GM19025 (cell line): Measurements from ENCODE around the gene PTPRQ.

Experiments
- ATAC-seq: cut with Tn5 transposase; IDR thresholded peaks from one replicate; pipeline ENCODE4 v1.9.1; 2021; ENCODE audit warnings: mild to moderate bottlenecking, low read depth, moderate library complexity; ENCODE audit not compliant: unreplicated experiment

PTPRQ gene

DNA sequence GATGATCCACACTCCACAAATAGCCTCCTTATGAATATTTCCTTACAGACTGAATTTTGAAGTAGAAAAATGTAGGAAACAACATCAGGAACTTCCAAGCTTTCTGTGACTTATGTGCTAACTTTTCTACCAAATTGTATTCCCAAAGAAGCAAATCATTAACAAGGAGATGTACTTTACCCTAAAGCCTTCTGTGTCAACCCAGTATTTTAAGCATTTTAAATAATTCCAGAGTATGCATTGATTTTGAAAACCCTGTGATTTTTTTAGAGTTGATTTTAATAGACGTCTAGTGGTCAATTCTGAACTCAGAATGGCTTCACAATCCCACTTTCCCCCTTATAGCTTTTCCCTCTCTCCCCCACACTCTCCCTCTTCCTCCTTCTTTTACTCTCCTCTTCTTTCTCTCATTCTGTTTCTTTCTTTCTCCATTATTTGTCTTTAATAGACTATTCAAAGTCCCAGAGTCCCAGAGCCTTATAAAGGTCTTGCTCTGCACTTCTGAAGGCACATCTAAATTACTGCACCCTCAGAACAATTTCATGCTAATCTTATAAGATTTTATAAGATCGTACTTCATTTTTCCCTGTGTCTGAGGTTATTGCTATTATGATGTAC is 253.3 kb downstream of the PTPRQ start:
- ATAC-seq: no peak

DNA sequence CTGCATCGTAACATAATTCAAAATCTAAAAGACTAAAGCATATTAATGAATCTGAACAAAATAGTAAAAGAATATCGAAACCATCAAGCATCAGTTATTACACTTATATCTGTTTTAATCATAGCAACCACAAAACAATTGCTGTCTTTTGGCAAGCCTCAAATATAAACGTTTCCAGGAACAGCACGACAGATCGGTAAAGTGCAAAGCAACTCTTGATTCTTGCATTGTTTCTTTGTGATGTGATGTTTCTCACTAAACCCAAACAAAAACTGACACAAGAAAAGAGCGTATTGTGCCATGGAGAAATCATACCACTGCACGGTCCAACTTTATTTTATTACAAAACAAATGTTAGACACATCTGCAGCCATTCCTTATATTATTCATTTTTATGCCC is 254.2 kb downstream of the PTPRQ start:
- ATAC-seq: no peak

DNA sequence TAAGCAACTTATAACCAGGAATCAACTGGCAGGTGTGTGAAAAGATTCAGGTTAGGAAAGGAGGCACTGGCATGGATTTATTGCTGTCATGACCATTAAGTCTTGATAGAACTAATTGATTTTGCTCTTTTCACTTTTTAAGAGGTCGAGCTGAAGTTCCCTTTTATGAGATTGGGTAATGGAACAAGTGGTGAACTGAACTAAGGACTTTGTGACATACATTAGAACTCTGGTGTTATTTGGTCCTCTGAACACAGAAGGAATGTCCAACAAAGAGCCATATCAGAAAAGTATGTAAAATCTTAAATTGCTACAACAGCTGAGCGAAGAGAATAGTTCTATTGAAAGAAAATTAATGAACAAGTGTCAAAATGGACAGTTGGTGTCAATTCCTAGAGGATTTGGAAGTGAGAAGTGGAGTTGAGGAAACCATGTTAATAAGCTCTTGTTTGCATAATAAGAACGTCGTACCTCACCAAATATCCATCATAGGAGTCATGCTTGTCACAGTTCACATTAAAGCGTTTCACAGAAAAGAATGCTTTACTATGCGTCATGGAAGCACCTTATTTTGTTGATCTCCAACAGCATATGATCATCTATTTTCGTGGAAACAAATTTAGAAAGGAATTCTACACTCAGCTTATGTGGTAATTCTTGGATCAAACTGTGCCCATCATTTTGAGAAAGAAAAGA is 255.0 kb downstream of the PTPRQ start:
- ATAC-seq: no peak

DNA sequence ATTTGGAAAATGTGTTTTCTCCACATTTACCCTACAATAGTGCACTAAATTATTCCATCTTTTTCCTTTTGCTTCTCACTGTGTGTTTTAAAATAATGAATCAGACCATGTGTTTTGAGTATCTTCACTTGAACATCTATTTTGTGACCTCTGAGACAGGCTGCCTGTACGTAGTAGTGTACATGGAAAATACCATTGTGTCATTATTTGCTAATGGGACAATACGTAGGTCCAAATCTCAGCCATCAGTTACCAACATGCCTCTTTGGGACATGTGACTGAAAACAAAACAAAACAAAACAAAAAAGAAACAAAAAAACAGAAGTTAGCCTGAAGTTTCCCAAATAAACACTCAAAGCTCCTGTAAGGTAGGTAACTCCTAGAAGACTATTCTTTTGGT is 256.3 kb downstream of the PTPRQ start:
- ATAC-seq: no peak

DNA sequence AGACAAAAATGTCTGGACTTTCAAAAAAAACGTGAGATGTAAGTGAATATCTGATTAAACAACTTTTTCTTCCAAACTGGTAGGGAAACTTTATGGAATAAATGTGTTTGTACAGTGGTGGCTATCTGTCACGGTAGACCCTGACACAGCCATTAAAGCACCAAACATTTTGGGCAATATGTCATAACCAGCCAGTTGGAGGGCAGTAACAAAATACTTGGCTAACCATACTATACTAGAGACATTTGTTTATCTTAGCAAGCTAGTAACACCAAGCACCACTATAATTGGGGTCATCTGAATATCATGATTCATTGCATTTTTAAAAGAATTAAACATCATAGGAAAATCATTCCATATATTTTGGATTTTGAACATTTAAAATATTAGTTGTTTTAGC is 257.4 kb downstream of the PTPRQ start:
- no peak for ATAC-seq

DNA sequence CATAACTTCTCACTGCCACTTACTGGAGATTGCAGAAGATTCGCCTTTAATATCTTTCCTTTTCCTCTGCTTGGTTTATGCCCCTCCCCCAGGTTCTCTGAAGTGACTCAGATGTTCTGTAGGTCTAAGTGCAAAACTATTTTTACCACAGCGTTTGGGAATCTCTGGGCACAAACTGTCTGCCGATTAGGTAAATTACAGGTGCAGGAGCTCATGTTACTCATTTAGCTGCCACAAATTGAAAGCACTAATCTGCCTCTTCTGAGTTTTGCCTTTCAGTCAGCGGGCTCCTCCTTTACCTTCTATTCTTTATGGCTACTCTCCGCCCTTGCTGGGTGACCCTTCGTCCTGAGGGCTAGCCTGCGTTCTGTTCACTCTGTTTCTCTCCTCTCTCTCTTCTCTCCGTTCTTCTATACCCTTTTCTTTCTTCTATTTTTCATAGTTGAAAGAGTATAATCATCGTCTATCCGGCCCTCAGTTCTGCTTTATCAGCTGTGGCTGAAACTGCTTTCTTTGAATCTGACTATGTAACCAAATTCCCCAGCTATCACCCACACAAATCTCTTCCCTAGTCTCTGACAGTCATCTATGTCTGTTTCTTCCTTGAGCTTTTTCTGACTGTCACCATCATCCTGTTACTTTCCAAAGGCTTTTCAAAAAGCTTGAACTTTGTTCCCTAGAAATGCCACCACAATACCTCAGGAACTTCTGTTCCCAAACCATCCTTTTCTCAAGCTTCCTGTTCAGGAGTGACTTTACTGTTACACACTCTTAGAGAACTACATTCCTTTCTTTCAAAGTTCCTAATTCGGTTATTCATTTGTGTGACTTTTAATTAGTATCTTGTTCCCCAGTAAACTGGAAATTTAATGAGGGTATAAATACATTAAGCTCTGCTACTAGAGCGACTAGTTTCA is 259.1 kb downstream of the PTPRQ start:
- peak; percentile 81 for ATAC-seq

DNA sequence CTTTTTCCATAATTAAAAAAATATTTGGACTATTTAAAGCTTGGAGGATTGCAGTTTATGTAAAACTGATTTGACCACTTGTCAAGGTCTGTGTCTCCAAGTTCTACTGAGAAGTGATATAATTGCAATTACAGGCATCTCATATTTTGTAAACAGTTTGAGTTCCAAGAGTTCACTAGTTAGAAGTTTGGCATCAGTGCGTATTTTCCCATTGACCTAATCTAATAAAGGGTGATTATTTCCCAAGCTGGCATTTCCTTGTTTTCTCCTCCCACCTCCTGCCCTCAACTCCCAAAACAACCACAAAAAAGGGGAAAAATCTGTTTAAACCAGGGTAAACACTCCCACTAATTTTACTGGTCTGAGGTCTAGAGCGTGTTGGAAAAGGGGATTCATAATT is 260.4 kb downstream of the PTPRQ start:
- no peak for ATAC-seq

DNA sequence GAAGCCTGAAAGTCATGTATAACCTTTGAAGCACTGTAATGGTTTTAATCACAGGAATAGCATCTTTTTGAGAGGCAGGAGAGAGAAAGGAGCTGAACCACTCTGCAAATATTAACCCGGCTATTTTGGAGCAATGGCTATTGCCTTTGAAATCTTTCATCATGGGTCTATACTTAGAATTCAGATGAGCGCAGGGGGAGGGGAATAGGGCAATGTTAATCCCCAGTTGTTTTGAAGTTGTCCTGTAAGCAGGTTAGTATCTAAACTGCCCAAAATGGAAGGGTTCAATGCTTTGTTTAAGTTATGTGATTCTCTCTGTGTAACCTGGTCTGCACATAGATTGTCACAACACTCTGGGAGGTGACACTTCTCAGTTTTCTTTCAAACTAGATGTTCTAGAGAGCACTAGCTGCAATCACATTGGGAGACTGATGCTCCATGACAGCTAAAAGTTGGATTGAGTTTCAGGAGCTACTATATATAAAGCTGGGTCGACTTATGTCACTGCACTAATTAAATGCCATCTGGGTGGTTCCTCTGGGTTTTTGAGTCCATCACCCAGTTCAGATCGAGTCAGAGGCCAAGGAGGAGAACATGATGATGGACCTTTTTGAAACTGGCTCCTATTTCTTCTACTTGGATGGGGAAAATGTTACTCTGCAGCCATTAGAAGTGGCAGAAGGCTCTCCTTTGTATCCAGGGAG is 263.2 kb downstream of the PTPRQ start, which contains the start of gene MYF6:
TSS of gene MYF6 (plus strand) at position 509 of the 704 bp plus-strand sequence. CDS start at position 595, 86 bp downstream.
- ATAC-seq: no peak

DNA sequence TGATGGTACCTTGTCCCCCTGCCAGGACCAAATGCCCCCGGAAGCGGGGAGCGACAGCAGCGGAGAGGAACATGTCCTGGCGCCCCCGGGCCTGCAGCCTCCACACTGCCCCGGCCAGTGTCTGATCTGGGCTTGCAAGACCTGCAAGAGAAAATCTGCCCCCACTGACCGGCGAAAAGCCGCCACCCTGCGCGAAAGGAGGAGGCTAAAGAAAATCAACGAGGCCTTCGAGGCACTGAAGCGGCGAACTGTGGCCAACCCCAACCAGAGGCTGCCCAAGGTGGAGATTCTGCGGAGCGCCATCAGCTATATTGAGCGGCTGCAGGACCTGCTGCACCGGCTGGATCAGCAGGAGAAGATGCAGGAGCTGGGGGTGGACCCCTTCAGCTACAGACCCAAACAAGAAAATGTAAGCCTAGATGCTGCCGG is 263.8 kb downstream of the PTPRQ start:
- ATAC-seq: no peak

DNA sequence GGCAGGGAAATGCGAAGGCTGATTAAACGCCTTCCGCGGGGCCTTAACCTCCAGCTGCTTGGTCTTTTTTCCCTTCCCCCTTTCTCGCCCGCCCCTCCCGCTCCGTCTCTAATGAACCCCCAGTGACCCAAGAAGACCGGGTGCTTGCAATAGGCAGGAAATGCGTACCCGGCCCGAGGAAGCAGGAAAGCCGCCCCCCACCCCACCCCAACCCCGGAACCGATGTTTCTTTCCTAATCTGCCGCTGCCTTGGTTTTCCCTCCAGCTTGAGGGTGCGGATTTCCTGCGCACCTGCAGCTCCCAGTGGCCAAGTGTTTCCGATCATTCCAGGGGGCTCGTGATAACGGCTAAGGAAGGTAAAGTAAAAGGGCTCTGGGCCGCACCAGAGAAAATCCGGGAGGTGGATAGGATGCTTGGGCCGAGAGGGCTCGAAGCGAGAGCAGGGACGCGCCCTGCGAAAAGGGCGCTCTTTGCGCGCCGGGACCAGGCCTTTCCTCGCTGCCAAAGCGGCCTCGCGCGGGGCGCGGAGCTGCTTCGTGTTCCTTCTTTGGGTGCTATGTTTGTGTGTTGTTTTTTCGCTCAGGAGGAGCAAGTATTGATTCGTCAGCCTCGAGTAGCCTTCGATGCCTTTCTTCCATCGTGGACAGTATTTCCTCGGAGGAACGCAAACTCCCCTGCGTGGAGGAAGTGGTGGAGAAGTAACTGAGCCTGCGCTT is 264.4 kb downstream of the PTPRQ start:
- ATAC-seq: no peak

DNA sequence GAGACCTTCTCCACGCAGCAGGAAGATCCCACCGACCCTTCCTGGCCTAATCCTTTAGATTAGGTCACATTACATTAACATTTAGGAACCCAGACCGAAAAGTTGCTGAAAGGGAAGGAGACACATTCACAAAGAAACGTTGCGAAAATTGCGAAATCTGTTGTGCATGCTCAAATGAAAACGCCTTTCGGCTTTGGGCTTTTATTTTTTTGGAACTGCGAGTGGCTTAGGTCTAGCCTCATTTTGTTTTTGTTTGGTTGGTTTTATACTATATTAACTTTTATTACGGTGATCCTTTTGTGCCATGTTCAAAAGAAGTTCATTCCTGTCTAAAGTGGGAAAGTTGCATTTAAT is 264.9 kb downstream of the PTPRQ start:
- ATAC-seq: no peak

DNA sequence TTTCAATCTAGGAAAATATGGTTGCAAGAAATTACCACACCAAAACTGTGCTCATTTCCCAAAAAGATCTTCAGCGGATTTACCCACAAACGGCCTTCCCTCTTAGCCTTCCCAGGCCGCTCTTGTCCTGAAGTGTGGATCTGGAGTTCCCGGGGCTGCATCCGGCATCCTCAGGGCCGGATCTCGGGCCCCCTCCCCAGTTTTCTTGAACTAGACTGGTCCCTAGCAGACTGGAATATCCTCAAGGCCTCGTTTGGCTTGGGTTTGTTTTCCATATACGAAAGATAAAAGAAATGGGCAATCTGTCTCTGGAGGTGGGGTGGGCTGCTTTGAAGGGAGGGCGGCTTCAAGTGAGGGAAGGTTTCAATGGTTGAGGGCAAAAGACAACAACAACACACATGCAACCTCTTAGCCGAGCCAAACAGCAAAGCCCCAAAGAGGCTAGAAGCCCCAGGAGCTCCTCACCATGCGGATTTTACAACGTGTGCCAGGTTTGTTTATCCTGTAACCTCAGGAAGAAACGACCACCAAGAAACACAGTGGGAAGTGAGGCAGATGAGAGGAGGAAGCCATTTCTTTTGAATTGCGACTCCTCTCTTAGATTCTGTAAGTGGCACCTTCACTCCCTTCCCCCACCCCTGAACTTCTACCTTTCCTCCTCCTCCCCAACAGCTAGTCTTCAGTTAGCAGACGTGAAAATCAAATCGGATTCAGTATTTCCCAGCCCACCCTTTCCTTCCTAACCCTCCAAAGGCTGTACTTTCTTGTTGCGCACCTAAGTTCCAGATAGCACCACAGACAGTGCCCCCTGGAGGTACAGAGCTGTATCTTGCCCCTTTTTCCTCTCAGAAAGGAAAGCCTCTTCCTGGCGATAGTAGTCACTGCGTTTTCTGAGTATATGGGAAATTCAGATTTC is 266.0 kb downstream of the PTPRQ start:
- peak; percentile 42 for ATAC-seq

DNA sequence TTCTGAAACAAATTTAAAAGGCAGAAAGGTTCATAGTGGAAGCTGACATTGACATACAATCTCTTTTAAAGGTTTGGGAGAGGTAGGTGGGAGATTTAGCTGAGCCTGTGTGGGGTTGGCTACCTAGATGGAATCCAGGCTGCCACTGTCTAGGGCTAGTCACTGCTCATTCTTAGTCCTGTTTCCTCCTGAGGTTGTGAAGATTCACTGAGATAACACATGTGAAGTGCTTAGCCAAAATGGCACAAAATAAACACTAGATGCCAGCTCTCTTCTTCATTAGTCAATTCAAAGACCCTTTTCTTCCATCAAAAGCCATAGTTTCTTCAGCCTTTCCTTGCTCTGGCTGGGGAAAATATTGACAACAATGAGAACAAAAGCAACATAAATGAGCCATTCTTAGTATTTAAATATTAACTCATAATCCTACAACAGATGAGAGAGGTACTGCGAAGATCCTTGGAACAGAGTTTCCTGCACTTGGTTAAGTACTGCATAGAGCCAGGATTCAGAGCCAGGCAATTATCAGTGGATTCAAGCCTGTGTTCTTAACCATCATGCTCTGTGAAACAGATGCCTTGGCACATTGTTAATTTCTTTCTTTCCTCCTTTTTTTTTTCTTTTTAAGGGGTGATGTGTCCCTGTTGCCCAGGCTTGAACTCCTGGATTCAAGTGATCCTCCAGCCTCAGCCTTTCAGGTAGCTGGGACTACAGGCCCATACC is 266.9 kb downstream of the PTPRQ start:
- peak; percentile 5 for ATAC-seq

DNA sequence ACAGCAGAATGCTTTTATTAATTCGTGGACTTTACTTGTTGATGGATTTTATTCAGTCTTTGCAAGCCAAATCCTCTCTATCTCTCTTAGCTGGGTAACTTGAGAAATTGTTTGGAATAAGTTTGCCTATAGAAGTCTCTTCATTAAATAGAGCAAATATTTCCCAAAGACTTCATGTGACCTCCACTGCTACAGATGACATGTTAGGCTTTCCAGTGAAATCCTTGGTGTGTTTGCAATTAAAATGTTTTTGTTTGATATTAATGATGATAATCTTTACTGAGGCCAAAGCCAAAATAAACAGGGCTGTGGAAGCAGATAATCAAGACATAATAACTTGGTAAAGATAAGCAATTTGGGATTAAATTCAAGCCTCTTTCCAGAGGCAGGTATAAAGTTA is 267.8 kb downstream of the PTPRQ start:
- no peak for ATAC-seq

DNA sequence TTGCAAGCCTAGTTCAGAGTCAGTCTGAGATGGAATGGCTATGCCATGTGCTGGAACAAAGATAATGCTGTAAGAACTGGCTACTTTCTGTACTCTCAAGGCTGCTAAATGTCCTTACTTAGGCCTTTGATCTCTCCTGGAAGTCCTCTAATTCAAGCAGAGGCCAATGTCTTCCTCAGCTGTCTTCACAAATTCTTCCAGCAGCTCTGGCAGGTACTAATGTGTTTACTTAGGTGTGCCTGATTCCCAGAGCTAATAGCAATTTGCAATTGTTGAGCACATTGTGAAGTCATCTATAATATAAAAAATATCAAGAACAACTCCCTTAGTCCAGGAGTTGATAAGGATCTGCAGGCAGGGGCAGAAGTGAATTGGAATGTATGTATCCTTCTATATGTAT is 268.8 kb downstream of the PTPRQ start:
- ATAC-seq: no peak

DNA sequence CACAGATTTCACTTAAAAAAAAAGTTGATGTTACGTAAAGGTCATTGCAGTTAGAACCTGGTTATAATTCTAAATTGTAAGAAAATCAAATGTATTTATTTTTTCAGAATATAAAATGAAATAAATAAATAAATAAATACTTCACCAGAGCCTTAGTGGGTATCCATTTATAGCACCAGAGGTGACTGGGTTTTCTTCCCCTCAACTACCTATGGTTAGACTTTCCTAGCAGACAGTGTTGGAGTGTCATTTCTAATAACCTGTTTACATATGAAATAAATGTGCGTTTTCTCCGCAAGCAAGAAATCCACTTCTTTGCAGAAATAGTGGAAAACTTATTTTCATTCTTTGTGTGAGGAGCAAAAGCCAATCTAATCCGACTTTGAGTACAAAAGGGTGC is 269.4 kb downstream of the PTPRQ start:
- no peak for ATAC-seq

DNA sequence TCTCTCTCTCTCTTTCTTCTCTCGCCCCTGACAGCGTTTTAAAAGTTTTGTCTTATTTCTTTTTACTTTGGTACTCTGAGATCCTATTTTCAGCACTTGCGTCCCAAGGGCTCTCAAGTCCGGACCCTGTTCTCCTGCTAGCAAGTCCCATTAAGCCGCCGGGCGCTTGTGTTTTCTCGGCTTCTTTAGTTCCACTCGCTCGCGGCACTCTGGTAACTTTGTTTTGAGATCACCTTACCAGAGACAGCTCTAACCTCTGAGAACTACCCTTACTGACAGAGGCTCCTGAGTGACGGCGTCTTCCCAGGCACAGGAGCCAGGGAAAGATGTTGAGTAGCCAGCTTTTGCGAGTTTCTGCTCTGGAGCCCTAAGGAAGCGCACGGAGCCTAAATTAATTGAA is 270.0 kb downstream of the PTPRQ start:
- no peak for ATAC-seq

DNA sequence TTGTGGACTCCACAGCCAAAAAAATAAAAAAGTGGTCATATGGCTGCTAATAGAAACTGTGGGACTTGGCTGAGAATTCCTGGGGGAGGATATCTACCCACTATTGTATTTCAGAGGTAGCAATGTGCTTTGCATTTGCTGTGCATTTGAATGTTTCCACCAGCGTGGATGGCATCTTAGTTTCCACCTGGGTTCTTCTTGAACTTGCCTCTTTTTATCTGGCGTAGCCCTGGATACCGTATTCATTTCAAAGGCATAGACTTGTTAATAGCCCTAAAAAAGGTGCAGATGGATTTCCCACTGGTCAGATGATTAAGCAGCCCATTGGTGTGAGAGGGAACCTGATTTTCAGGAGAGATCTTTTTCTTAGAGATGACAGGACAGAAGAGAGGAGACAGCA is 270.8 kb downstream of the PTPRQ start:
- ATAC-seq: no peak
